Activated B cell treated with CpG ODN at 0.5 μM for 24 hours (primary cell): ENCODE data around the gene HGS. TPM values are rescaled to one million over a fixed set of nuclear protein-coding genes. Genes with fewer than 3 reads are reported as not detected.
A peak's percentile ranks its signal among the peaks of the same experiment; 100 is the strongest.

ENCODE experiments used
- ATAC-seq: fragments of 200-7000 bp; cut with Tn5 transposase; one replicate; pipeline ENCODE4 v1.10.0; 2021; ENCODE audit warnings: low read depth, mild to moderate bottlenecking, moderate library complexity
- CTCF ChIA-PET: fragments of 350-600 bp; sonication (Branson Sonifier 250); formaldehyde crosslinking; loops from one replicate; lab custom pipeline; 2021; ENCODE audit warnings: antibody characterized with exemption; lab: Charles Lee
- POLR2A ChIA-PET: fragments of 350-600 bp; sonication (Branson Sonifier 250); formaldehyde crosslinking; loops from one replicate; lab custom pipeline; 2021; ENCODE audit warnings: antibody characterized with exemption; lab: Charles Lee
- DNase-seq: peaks from one replicate; pipeline ENCODE4 v3.0.0; 2022
- H3K27ac Mint-ChIP-seq: one replicate; pipeline ENCODE4 v1.8.0; 2020; ENCODE audit warnings: mixed read lengths
- H3K27me3 Mint-ChIP-seq: one replicate; pipeline ENCODE4 v1.8.0; 2021; ENCODE audit warnings: mixed read lengths
- H3K36me3 Mint-ChIP-seq: one replicate; pipeline ENCODE4 v1.8.0; 2021; ENCODE audit warnings: low read depth, mixed read lengths
- H3K4me1 Mint-ChIP-seq: one replicate; pipeline ENCODE4 v1.8.0; 2021; ENCODE audit warnings: mixed read lengths
- H3K4me3 Mint-ChIP-seq: one replicate; pipeline ENCODE4 v1.8.0; 2020; ENCODE audit warnings: mild to moderate bottlenecking, mixed read lengths
- H3K9me3 Mint-ChIP-seq: one replicate; pipeline ENCODE4 v1.8.0; 2020; ENCODE audit warnings: mixed read lengths
- CTCF ChIP-seq: fragments of 200-600 bp; IDR thresholded peaks from one replicate; pipeline ENCODE4 v1.8.0; 2022; ENCODE audit warnings: antibody characterized with exemption, mild to moderate bottlenecking
- intact Hi-C: fragments of 100-400 bp; cut with micrococcal nuclease; formaldehyde crosslinking; loops from one replicate; pipeline ENCODE4 v1.15.1; 2024
- total RNA-seq: library from RNA; stranded (reverse); gene quantifications from 2 replicates; pipeline ENCODE4 v1.2.3, GENCODE V29; 2022

HGS gene
- total RNA-seq, 1 donor from 2014 or later, result 151 TPM

DNA sequence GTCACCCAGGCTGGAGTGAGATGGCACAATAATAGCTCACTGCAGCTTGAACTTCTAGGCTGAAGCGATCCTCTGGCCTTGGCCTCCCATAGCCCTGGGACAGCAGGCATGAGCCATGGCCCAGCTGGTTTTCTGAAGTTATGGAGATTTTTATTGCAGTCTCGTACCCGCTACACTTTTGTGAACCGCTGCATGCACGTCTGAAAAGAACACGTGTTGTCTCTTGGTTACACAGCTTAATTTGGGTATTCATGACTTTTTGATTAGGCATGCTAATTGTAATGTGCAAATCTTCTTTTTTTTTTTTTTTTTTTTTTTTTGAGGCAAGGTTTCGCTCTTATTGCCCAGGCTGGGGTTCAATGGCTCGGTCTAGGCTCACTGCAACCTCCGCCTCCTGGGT lies 41.6 kb downstream of the HGS start:
- DNase-seq (no peak), ATAC-seq (no peak)
- no peak for TF ChIP-seq CTCF
- POLR2A ChIA-PET, result interaction anchor here (0.7 to 0.8 kb wide), 3 partner anchors 141 to 785 kb away, joined by 3 to 5 read pairs (median 4); partner anchors contain the start of gene DCXR
- no peak overlapping the region for H3K4me3 Mint-ChIP-seq
- H3K27me3 Mint-ChIP-seq, result peaks cover 15% of the 10 kb centered on the region
- CTCF ChIA-PET, result no interaction called here
- intact Hi-C loops, result no loop called here
- H3K27ac Mint-ChIP-seq, result no peak overlapping the region
- H3K4me1 Mint-ChIP-seq, result no peaks in the 10 kb centered on the region
- no peaks in the 10 kb centered on the region for H3K9me3 Mint-ChIP-seq
- no peaks in the 10 kb centered on the region for H3K36me3 Mint-ChIP-seq

GRCh38 chr17:81726004-81726403 lies 42.2 kb downstream of the HGS start:
- Mint-ChIP-seq H3K4me1 (no peaks in the 10 kb centered on the region), H3K4me3 (no peak overlapping the region), H3K36me3 (no peaks in the 10 kb centered on the region), H3K27me3 (peaks cover 17% of the 10 kb centered on the region), H3K9me3 (no peaks in the 10 kb centered on the region), H3K27ac (no peak overlapping the region)
- no peak for TF ChIP-seq CTCF
- no peak for ATAC-seq
- intact Hi-C loops, result no loop called here
- ChIA-PET POLR2A (interaction anchor here (0.6 to 0.8 kb wide), 3 partner anchors 62 to 312 kb away, joined by 4 to 7 read pairs (median 5); partner anchors contain the start of gene DCXR), CTCF (no interaction called here)
- DNase-seq, result no peak

DNA sequence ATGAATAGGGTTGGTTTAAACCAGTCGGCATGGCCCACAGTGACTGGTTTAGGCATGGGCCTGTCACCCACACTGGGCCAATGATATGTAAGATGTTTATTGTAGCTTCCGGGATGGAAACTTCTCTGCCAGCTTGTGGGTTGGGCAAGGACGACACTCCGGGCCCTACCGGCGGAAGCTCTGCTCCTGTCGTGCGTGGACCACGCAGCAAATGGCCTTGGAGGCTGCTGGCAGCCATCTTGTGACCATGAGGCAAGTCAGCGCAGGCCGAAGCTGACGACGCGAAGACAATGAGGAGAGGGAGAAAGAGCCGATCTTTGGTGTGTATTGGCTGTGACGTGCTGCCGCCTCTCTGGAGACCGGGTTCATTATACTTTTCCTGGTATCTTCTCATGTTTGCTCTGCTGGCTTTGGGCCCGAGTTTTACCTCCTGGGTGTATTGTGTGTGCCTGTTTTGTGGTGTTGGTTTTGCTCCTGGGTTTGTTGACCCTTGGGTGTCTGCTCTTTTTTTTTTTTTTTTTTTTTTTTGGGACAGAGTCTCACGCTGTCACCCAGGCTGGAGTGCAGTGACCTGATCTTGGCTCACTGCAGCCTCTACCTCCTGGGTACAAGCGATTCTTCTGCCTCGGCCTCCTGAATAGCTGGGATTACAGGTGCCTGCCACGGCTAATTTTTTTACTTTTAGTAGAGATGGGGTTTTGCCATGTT lies 43.7 kb downstream of the HGS start:
- no peaks in the 10 kb centered on the region for H3K9me3 Mint-ChIP-seq
- ChIA-PET CTCF (no interaction called here), POLR2A (interaction anchor here (0.6 kb wide), 1 partner anchor 14 kb away, joined by 3 read pairs; no protein-coding TSS in a partner anchor)
- no peaks in the 10 kb centered on the region for H3K4me1 Mint-ChIP-seq
- H3K27me3 Mint-ChIP-seq, result peaks cover 24% of the 10 kb centered on the region
- intact Hi-C loops, result no loop called here
- ATAC-seq, result no peak
- H3K4me3 Mint-ChIP-seq, result no peak overlapping the region
- H3K36me3 Mint-ChIP-seq, result no peaks in the 10 kb centered on the region
- no peak overlapping the region for H3K27ac Mint-ChIP-seq
- no peak for TF ChIP-seq CTCF
- no peak for DNase-seq

DNA sequence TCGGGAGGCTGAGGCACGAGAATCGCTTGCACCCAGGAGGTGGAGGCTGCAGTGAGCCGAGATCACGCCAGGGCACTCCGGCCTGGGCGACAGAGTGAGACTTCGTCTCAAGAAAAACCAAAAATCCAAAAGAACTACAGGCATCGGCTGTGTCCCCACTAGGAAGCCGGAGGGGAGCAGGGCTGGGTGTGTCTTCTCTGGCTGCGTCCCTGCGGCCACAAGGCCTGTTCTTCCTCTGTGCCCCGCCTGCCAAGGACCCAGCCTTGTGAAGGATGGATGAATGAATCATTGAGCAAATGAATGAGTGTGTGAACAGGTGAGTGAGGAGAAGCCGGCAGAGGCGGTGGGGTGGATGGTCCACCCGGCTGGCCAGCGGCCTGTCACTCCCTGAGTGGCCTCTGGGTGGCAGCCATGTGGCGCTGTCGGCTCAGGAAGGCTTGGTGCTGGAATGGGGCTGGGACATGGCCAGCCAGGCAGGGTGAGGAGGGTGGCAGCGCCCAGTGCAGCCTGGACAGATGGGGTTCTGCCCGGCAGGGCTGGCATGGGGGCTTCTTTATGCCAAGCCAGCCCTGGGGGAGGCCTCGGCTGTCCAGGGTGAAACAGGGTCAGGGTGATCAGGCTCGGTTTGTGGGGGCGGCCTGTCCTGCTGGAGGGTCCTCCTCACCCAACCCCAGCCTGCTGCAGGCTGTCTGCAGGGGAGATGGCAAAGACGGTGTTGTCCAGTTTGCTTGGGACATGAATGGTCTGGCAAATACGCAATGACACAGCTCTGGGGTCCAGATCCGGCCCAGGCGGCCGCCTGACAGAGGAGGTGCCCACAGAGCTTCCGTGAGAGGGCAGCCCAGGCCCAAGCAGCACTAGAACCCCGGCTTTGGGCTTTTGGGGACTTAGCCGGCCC lies 49.9 kb downstream of the HGS start:
- H3K4me1 Mint-ChIP-seq, result peaks cover 24% of the 10 kb centered on the region
- CTCF ChIA-PET, result interaction anchor here (1.0 kb wide), 1 partner anchor 420 kb away, joined by 3 read pairs; no protein-coding TSS in a partner anchor
- no peak overlapping the region for H3K4me3 Mint-ChIP-seq
- H3K27me3 Mint-ChIP-seq, result peaks cover 19% of the 10 kb centered on the region
- intact Hi-C loops, result loop anchor here (1.0 kb wide), 1 partner anchor 127 kb away; the partner anchor contains the start of gene P4HB
- H3K9me3 Mint-ChIP-seq, result no peaks in the 10 kb centered on the region
- ATAC-seq (peak; percentile 66), DNase-seq (peak; percentile 63)
- peak; percentile 35 for TF ChIP-seq CTCF
- no peaks in the 10 kb centered on the region for H3K36me3 Mint-ChIP-seq
- POLR2A ChIA-PET, result interaction anchor here (1.8 kb wide), 1 partner anchor 30 kb away, joined by 5 read pairs; the partner anchor contains the start of gene MRPL12
- H3K27ac Mint-ChIP-seq, result no peak overlapping the region
